ENCODE data around the gene HGF.

DNA sequence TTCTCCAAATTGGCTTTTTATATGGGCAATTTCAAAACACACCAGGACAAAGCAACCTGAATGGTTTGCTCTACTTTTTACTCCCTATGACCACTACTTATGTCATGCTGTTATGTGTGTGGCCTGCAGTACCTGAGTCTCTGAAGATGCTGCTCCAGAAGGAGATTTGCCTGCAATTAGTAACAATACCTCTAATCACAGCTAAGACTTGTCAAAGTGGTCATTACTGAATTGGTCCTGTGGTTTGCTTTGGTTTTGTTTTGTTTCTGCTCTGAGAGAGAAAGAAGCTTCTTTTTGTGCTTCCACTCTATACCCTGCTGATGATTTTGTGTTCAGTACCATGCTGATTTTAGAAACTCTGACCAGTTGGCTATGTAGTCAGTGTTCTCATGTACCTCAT, 25.5 kb downstream of the HGF start:
- TF ChIP-seq, protein P1, sequence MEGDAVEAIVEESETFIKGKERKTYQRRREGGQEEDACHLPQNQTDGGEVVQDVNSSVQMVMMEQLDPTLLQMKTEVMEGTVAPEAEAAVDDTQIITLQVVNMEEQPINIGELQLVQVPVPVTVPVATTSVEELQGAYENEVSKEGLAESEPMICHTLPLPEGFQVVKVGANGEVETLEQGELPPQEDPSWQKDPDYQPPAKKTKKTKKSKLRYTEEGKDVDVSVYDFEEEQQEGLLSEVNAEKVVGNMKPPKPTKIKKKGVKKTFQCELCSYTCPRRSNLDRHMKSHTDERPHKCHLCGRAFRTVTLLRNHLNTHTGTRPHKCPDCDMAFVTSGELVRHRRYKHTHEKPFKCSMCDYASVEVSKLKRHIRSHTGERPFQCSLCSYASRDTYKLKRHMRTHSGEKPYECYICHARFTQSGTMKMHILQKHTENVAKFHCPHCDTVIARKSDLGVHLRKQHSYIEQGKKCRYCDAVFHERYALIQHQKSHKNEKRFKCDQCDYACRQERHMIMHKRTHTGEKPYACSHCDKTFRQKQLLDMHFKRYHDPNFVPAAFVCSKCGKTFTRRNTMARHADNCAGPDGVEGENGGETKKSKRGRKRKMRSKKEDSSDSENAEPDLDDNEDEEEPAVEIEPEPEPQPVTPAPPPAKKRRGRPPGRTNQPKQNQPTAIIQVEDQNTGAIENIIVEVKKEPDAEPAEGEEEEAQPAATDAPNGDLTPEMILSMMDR (IDR thresholded peaks at IDR 0.05) = no peak
- no peak for TF ChIP-seq EZH2 (IDR thresholded peaks at IDR 0.05; ENCODE audit: borderline replicate concordance, insufficient read depth, low read depth, low read length, poor library complexity, severe bottlenecking)

Measured in B cell (primary cell).